Transverse colon (tissue), 4 donors: ENCODE data around the gene ROR1. TPM values are rescaled to one million over a fixed set of nuclear protein-coding genes. Genes with fewer than 3 reads are reported as not detected.

Source experiments
- DNase-seq: peaks from one replicate; pipeline ENCODE4 v3.0.0-alpha.2; 2019
- H3K27ac ChIP-seq, 4 donors: fragments of 200-600 bp; sonication (generic); 2 replicates each; pipeline ENCODE4 v1.5.1; 2016 to 2018; ENCODE audit warnings: inconsistent platforms in 4 of 4
- H3K27me3 ChIP-seq: fragments of 200-600 bp; sonication (generic); 2 replicates; pipeline ENCODE4 v1.5.1; 2017; ENCODE audit warnings: inconsistent platforms
- H3K36me3 ChIP-seq, 4 donors: fragments of 200-600 bp; sonication (generic); 2 replicates each; pipeline ENCODE4 v1.5.1; 2017 to 2019; ENCODE audit warnings: inconsistent platforms in 4 of 4
- H3K4me1 ChIP-seq, 4 donors: fragments of 200-600 bp; sonication (generic); 2 replicates each; pipeline ENCODE4 v1.5.1; 2017 to 2020; ENCODE audit warnings: inconsistent platforms in 4 of 4
- H3K4me3 ChIP-seq, 4 donors: fragments of 200-600 bp; sonication (generic); 1 replicate in 1 of 4; 2 replicates in 3 of 4; pipeline versions ENCODE4 v1.5.1 to v1.6.1; 2017 to 2019; ENCODE audit warnings: inconsistent platforms in 4 of 4
- H3K9me3 ChIP-seq, 2 donors: fragments of 200-600 bp; sonication (generic); 2 replicates each; pipeline ENCODE4 v1.5.1; 2017 to 2019; ENCODE audit warnings: inconsistent platforms in 2 of 2
- EP300 ChIP-seq: sonication (generic); formaldehyde crosslinking; IDR thresholded peaks from one replicate; pipeline ENCODE4 v1.6.1; 2017; ENCODE audit warnings: antibody characterized with exemption, low read depth
- POLR2A ChIP-seq: fragments of 450-650 bp; IDR thresholded peaks from one replicate; pipeline ENCODE4 v1.6.1; 2016; ENCODE audit warnings: antibody characterized with exemption, mild to moderate bottlenecking, moderate library complexity
- POLR2AphosphoS5 ChIP-seq, 3 donors: sonication (generic); formaldehyde crosslinking; IDR thresholded peaks; one replicate each; pipeline ENCODE4 v1.6.1; 2016; ENCODE audit warnings: antibody characterized with exemption in 3 of 3
- WGBS, 2 donors: methylation state at CpG; one replicate each; pipeline ENCODE4 v1.1.5; 2018; ENCODE audit warnings: low coverage in 1 of 2; 5-methylcytosine and 5-hydroxymethylcytosine counted together
- in situ Hi-C, 4 donors: fragments of 200-750 bp; cut with MboI; loops; one replicate each; pipeline versions ENCODE4 v1.15.0 to v1.15.1; 2017; ENCODE audit warnings: low sequenced_read_pairs in 3 of 4, low pct_ligation_motif_present in 1 of 4, low pct_unique_long_range_greater_than_20kb in 1 of 4
- intact Hi-C: fragments of 100-400 bp; cut with DNase I; formaldehyde crosslinking; loops from one replicate; pipeline ENCODE4 v1.15.1; 2023; ENCODE audit warnings: low total_unique reads
- total RNA-seq, 4 donors: library from RNA; depleted of rRNA; stranded (reverse); fragments of >200 nt; gene quantifications; one replicate each; pipeline ENCODE4 v1.1.0, GENCODE V29; 2016
- TF ChIP-seq, protein P1 (sequence below), 5 experiments: fragments of 200-600 bp in 3 of 5; fragments of 450-650 bp in 2 of 5; sonication (generic) in 3 of 5; IDR thresholded peaks; 1 replicate in 2 of 5; 2 replicates in 3 of 5; pipeline ENCODE4 v1.5.1; 2016 to 2017; ENCODE audit warnings: antibody characterized with exemption in 5 of 5, inconsistent platforms in 3 of 5, mild to moderate bottlenecking in 2 of 5, moderate library complexity in 1 of 5

Gene ROR1
- total RNA-seq, 4 donors from 2014 or later = 3.0 to 6.7 (median 4.6) TPM

DNA sequence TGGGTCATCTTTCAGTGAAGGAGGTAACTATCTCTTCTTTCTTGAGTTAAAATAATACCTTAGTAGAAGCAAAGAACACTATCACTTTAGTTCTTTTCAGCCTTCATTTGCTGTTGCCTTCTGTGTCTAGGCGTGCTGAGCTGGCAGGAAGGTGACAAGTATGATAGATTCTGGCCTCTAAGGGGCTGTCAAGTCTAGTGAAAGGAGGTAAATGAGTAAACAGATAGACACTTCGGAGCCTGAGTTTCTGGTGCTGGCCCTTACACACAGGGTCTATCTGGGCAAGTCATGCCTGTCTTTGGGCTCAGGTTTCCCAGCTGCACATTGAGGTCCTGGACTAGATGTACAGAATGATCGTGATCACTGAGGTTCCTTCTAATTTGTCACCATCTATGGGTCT is 89.3 kb downstream of the ROR1 start:
- H3K4me1 ChIP-seq = peaks cover 0 to 15% (median 6%) of the 10 kb centered on the region in 4 donors
- H3K27ac ChIP-seq = no peak overlapping the region
- 91 to 94% methylated on average over 2 to 3 of the region's 3 CpGs for WGBS, 2 donors
- H3K9me3 ChIP-seq = no peaks in the 10 kb centered on the region
- TF ChIP-seq, protein P1, sequence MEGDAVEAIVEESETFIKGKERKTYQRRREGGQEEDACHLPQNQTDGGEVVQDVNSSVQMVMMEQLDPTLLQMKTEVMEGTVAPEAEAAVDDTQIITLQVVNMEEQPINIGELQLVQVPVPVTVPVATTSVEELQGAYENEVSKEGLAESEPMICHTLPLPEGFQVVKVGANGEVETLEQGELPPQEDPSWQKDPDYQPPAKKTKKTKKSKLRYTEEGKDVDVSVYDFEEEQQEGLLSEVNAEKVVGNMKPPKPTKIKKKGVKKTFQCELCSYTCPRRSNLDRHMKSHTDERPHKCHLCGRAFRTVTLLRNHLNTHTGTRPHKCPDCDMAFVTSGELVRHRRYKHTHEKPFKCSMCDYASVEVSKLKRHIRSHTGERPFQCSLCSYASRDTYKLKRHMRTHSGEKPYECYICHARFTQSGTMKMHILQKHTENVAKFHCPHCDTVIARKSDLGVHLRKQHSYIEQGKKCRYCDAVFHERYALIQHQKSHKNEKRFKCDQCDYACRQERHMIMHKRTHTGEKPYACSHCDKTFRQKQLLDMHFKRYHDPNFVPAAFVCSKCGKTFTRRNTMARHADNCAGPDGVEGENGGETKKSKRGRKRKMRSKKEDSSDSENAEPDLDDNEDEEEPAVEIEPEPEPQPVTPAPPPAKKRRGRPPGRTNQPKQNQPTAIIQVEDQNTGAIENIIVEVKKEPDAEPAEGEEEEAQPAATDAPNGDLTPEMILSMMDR (IDR thresholded peaks at IDR 0.05) = no peak
- TF ChIP-seq POLR2A (no peak), POLR2AphosphoS5 (IDR thresholded peaks at IDR 0.05) (no peak), EP300 (no peak)
- no peaks in the 10 kb centered on the region for H3K27me3 ChIP-seq
- intact Hi-C loops = no loop called here
- in situ Hi-C loops = no loop called here
- H3K36me3 ChIP-seq = no peaks in the 10 kb centered on the region
- DNase-seq = no peak
- H3K4me3 ChIP-seq = no peak overlapping the region

DNA sequence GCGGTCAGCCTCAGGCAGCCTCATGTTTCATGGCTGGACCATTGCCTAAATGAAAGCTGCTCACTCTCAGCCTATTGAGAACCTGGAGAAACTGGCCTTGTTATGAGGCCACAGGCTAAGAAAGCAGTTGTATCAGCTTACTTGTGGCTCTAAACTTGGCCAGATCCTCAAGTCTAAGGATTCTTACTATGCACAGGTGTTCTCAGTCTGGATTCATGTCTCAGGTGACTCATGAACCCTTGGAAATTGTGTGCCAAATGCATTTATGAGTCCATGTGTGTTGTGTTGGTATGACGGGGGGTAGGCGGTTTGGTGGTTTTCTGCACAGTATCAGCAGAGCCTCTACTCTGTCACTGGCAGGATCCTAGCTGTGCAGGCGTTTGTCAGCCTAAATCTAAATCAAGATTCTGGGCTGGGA is 90.4 kb downstream of the ROR1 start:
- in situ Hi-C loops = no loop called here
- no peak for DNase-seq

GRCh38 chr1:63865561-63865960 is 91.7 kb downstream of the ROR1 start:
- H3K36me3 ChIP-seq = no peaks in the 10 kb centered on the region
- TF ChIP-seq POLR2A = no peak
- no peak for TF ChIP-seq POLR2AphosphoS5 (IDR thresholded peaks at IDR 0.05)
- TF ChIP-seq, protein P1 (IDR thresholded peaks at IDR 0.05) = no peak
- TF ChIP-seq EP300 = no peak
- 79 to 87% methylated on average over 4 of the region's 4 CpGs for WGBS, 2 donors
- no peaks in the 10 kb centered on the region for H3K27me3 ChIP-seq
- no peak overlapping the region for H3K27ac ChIP-seq
- intact Hi-C loops (loop anchor here (5.0 kb wide), 2 partner anchors 48 to 93 kb away; partner anchors contain the start of gene ROR1), in situ Hi-C loops (no loop called here)
- DNase-seq = no peak
- no peaks in the 10 kb centered on the region for H3K9me3 ChIP-seq
- no peak overlapping the region for H3K4me3 ChIP-seq
- peaks cover 0 to 19% (median 10%) of the 10 kb centered on the region in 4 donors for H3K4me1 ChIP-seq

More for the DNA sequence above, 90.4 kb downstream of the ROR1 start:
- Histone ChIP-seq H3K36me3 (no peaks in the 10 kb centered on the region), H3K27me3 (no peaks in the 10 kb centered on the region), H3K27ac (no peak overlapping the region), H3K4me1 (peaks cover 0 to 19% (median 10%) of the 10 kb centered on the region in 4 donors), H3K4me3 (no peak overlapping the region), H3K9me3 (no peaks in the 10 kb centered on the region)
- intact Hi-C loops = no loop called here
- TF ChIP-seq POLR2AphosphoS5 (IDR thresholded peaks at IDR 0.05) (no peak), EP300 (no peak), POLR2A (no peak)
- TF ChIP-seq, protein P1 (IDR thresholded peaks at IDR 0.05) = no peak
- WGBS, 2 donors = 80% methylated on average over 4 of the region's 4 CpGs; no CpG with 5 or more reads in 1 of the 2 donors

GRCh38 chr1:63866084-63866483 is 92.3 kb downstream of the ROR1 start:
- peaks cover 0 to 19% (median 10%) of the 10 kb centered on the region in 4 donors for H3K4me1 ChIP-seq
- H3K27me3 ChIP-seq = no peaks in the 10 kb centered on the region
- in situ Hi-C loops = no loop called here
- no peak for DNase-seq
- H3K4me3 ChIP-seq = no peak overlapping the region
- intact Hi-C loops = loop anchor here (5.0 kb wide), 2 partner anchors 49 to 94 kb away; partner anchors contain the start of gene ROR1
- no peak for TF ChIP-seq POLR2AphosphoS5 (IDR thresholded peaks at IDR 0.05)
- TF ChIP-seq, protein P1 (IDR thresholded peaks at IDR 0.05) = no peak
- no peak for TF ChIP-seq POLR2A
- TF ChIP-seq EP300 = no peak
- 73 to 85% methylated on average over 3 of the region's 3 CpGs for WGBS, 2 donors
- no peaks in the 10 kb centered on the region for H3K36me3 ChIP-seq
- no peaks in the 10 kb centered on the region for H3K9me3 ChIP-seq
- no peak overlapping the region for H3K27ac ChIP-seq
